BJ (cell line): Measurements from ENCODE around the gene PRIM2. TPM values are rescaled to one million over a fixed set of nuclear protein-coding genes. Genes with fewer than 3 reads are reported as not detected.
"Not testable (repeated sequence)": the region's sequence is repeated elsewhere in the genome, so short reads cannot be mapped to it uniquely, and the experiment has no call there.

Experiments
- CTCF ChIA-PET: fragments of 350-600 bp; formaldehyde crosslinking; extraction: SDS; loops from one replicate; lab custom pipeline; 2021; ENCODE audit warnings: antibody characterized with exemption, inconsistent platforms; lab: Yijun Ruan, JAX
- POLR2A ChIA-PET: fragments of 300-600 bp; sonication (Branson Sonifier 250); formaldehyde crosslinking; extraction: SDS; loops from one replicate; lab custom pipeline; 2021; ENCODE audit warnings: antibody characterized with exemption; lab: Charles Lee
- DNase-seq: peaks from one replicate; pipeline ENCODE4 v3.0.0-alpha.2; 2011; ENCODE audit warnings: low read depth
- H3K27me3 ChIP-seq: 2 replicates; pipeline ENCODE4 v1.6.0; 2011; ENCODE audit warnings: low read length; ENCODE audit not compliant: control insufficient read depth, insufficient read depth
- H3K36me3 ChIP-seq: 2 replicates; pipeline ENCODE4 v1.5.1; 2011; ENCODE audit warnings: low read length; ENCODE audit not compliant: control insufficient read depth, insufficient read depth
- H3K4me3 ChIP-seq: 2 replicates; pipeline ENCODE4 v1.5.1; 2011; ENCODE audit warnings: low read depth, mild to moderate bottlenecking, control low read depth, low read length
- polyA plus RNA-seq: library from polyadenylated mRNA; depleted of rRNA; stranded (reverse); fragments of >200 nt; gene quantifications from 2 replicates; pipeline ENCODE4 v1.2.3, GENCODE V29; 2011
- TF ChIP-seq, protein P1 (sequence below): IDR thresholded peaks from 2 replicates; pipeline ENCODE4 v1.5.1; 2011; ENCODE audit warnings: low read depth, mild to moderate bottlenecking, control low read depth, inconsistent platforms, low read length, moderate library complexity; ENCODE audit not compliant: insufficient read depth

Gene PRIM2
- polyA plus RNA-seq, 1 experiment, result 12.5 TPM

GRCh38 chr6:57523221-57523620, 205.8 kb downstream of the PRIM2 start:
- H3K27me3 ChIP-seq, H3K4me3 ChIP-seq, DNase-seq, POLR2A ChIA-PET, CTCF ChIA-PET, H3K36me3 ChIP-seq: not testable (repeated sequence)

- H3K4me3 ChIP-seq, H3K27me3 ChIP-seq, POLR2A ChIA-PET, CTCF ChIA-PET, H3K36me3 ChIP-seq, DNase-seq: not testable (repeated sequence)
Measured at GRCh38 chr6:57529755-57530154, 212.3 kb downstream of the PRIM2 start.

DNA sequence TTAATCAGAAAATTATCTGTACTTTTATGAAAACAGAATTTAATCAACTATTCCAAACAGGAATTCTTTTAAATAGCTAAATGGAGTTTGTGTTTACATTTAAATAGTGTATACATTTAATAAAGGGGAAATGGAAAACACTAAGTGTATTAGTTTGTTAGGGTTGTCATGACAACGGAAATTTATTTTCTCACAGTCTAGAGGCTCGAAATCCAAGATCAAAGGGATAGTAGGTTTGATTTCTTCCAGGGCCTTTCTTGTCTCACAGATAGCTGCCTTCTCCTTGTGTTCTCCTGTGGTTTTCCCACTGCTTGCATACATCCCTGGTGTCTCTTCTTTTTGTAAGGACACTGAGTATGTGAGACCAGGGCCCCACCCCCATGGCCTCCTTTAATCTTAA, 215.2 kb downstream of the PRIM2 start:
- POLR2A ChIA-PET, H3K4me3 ChIP-seq, H3K27me3 ChIP-seq, DNase-seq, CTCF ChIA-PET, H3K36me3 ChIP-seq: not testable (repeated sequence)

GRCh38 chr6:57535121-57535520, 217.7 kb downstream of the PRIM2 start:
- POLR2A ChIA-PET, H3K27me3 ChIP-seq, H3K4me3 ChIP-seq, H3K36me3 ChIP-seq, DNase-seq, CTCF ChIA-PET: not testable (repeated sequence)

DNA sequence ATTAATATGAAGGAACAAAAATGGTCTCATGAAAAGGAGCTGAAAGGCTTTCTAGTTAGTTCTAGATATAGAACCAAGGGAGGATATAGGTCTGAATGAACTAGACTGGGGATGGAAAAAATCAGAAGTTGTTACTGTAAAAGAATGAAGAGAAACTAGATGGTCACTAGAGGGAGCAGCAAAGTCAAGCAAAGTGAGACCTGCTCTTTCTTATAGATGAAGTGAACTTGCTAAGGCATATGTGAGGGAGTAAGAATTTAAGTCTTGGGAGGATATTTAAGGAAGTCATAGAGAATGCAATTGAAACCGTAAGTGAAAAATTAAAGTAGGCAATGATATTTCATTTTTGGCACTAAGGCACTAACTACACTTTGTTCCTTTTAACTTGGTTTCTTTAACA, 218.6 kb downstream of the PRIM2 start:
- TF ChIP-seq, protein P1, sequence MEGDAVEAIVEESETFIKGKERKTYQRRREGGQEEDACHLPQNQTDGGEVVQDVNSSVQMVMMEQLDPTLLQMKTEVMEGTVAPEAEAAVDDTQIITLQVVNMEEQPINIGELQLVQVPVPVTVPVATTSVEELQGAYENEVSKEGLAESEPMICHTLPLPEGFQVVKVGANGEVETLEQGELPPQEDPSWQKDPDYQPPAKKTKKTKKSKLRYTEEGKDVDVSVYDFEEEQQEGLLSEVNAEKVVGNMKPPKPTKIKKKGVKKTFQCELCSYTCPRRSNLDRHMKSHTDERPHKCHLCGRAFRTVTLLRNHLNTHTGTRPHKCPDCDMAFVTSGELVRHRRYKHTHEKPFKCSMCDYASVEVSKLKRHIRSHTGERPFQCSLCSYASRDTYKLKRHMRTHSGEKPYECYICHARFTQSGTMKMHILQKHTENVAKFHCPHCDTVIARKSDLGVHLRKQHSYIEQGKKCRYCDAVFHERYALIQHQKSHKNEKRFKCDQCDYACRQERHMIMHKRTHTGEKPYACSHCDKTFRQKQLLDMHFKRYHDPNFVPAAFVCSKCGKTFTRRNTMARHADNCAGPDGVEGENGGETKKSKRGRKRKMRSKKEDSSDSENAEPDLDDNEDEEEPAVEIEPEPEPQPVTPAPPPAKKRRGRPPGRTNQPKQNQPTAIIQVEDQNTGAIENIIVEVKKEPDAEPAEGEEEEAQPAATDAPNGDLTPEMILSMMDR, result peak; percentile 45
- H3K4me3 ChIP-seq, H3K36me3 ChIP-seq, POLR2A ChIA-PET, H3K27me3 ChIP-seq, CTCF ChIA-PET: not testable (repeated sequence)
- DNase-seq, result peak; percentile 3

DNA sequence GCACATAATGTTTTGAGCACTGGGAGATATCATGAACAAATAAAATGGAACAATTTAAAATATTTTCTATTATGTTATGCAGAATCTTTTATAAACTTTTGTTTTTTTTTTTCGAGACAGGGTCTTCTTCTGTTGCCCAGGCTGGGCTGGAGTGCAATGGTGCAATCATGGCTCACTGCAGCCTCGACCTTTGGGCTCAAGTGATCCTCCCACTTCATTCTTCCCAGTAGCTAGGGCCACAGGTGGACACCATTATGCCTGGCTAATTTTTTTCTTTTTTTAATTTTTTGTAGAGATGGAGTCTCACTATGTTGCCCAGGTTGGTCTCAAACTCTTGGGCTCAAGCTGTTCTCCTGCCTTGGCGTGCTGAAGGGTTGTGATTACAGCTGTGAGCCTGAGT, 220.5 kb downstream of the PRIM2 start:
- H3K36me3 ChIP-seq, H3K4me3 ChIP-seq, DNase-seq, POLR2A ChIA-PET, H3K27me3 ChIP-seq, CTCF ChIA-PET: not testable (repeated sequence)

GRCh38 chr6:57551961-57552360, 234.5 kb downstream of the PRIM2 start:
- CTCF ChIA-PET, H3K36me3 ChIP-seq, DNase-seq, POLR2A ChIA-PET, H3K27me3 ChIP-seq, H3K4me3 ChIP-seq: not testable (repeated sequence)

- DNase-seq, POLR2A ChIA-PET, H3K27me3 ChIP-seq, CTCF ChIA-PET, H3K4me3 ChIP-seq, H3K36me3 ChIP-seq: not testable (repeated sequence)
Measured at GRCh38 chr6:57557855-57558254, 240.4 kb downstream of the PRIM2 start.

- H3K4me3 ChIP-seq, H3K36me3 ChIP-seq, DNase-seq, CTCF ChIA-PET, H3K27me3 ChIP-seq, POLR2A ChIA-PET: not testable (repeated sequence)
Measured at GRCh38 chr6:57559170-57559569, 241.7 kb downstream of the PRIM2 start.

DNA sequence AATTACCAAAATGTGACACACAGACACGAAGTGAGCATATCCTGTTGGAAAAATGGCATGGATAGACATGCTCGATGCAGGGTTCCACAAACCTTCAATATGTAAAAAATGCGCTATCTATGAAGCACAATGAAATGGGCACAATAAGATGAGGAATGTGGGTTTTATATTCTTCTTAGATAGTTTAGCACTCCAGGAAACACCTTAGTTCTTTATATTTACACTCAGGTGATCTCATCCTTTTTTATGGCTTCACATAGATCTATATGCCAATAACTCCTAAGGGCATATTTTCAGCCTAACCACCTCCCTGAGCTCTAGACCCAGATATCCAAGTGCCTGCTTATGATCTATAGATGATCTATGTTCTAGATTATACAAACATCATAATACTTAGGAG, 244.8 kb downstream of the PRIM2 start:
- DNase-seq, H3K4me3 ChIP-seq, POLR2A ChIA-PET, H3K36me3 ChIP-seq, H3K27me3 ChIP-seq, CTCF ChIA-PET: not testable (repeated sequence)

DNA sequence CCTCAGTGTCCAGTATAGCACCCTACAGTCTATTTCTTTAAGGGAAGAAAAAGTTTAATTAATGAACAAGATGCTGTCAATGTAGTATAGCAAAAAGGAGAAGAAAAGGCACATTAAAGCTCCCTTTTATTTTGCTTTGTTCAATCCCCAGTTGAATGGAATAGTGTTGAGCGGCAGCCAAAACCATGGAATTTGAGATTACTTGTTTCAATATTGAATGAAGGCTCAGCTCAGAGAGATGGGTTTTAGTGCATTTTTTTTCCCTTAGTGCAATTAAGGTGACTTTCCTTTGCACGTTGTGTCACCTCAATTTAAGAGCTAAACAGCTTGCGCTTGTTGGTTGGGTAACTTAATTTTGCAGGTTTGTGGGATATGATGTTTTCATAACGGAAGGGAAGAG, 254.7 kb downstream of the PRIM2 start:
- POLR2A ChIA-PET, DNase-seq: not testable (repeated sequence)

DNA sequence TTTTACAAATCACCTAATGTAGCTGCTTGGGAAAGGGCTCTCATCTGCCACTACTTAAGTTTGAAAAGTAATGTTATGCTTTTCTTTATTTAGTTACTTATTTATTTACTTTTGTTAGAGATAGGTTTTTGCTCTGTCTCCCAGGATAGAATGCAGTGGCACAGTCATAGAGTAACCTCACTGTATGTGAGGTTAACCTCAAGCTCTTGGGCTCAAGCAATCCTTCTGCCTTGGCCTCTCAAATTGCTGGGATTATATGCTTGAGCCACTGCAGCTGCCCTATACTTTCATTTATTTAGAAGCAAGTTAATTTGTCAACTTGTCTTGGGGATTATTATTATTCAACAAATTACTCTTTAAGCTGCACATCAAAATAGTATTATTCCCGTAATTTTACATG, 255.4 kb downstream of the PRIM2 start:
- H3K36me3 ChIP-seq, H3K27me3 ChIP-seq, CTCF ChIA-PET, H3K4me3 ChIP-seq, DNase-seq, POLR2A ChIA-PET: not testable (repeated sequence)

More for the DNA sequence above, 254.7 kb downstream of the PRIM2 start:
- H3K27me3 ChIP-seq, H3K4me3 ChIP-seq, CTCF ChIA-PET, H3K36me3 ChIP-seq: not testable (repeated sequence)

DNA sequence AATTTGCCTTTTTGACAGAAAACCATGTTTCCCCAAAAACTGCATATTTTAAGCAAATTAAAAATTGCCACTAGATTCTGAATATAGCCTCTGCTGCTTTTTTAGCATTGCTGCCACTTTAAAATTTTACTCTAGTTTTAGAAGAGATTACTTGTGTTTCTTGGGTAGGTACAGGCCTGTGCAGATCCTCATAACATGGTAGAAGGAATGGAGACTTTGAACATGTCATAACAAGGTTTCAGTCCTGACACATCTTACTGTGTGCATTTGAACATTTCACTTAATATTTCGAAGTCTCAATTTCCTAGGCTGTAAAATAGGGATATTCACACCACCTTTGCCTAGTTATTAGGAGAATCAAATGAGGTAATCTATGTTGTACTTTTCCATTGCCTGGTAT, 259.6 kb downstream of the PRIM2 start:
- H3K4me3 ChIP-seq, DNase-seq, H3K36me3 ChIP-seq, H3K27me3 ChIP-seq, CTCF ChIA-PET, POLR2A ChIA-PET: not testable (repeated sequence)
